ENCODE measurements around the gene IL20RA. TPM values are rescaled to one million over a fixed set of nuclear protein-coding genes. Genes with fewer than 3 reads are reported as not detected.

The IL20RA gene
- total and polyA plus RNA-seq, 3 experiments from 2014 or later = not detected

DNA sequence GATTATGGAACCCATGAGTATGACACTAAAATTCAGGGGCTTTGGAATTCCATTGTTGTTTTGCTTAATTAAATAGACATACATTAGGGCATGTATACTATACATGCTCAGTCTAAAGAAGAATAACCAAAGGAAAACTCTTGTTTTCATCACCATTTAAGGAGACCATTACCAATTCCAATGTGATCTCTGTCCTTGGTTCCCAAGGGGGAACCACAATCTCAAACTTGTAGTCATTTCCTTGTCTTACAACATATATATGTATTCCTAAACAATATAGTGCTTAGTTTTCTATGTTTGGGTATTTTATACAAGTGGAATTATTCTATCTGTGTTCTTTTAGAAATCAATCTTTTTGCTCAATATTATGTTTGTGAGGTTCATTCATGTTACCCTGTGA is 49.2 kb downstream of the IL20RA start:
- ChIA-PET POLR2A (no interaction called here), CTCF (no interaction called here)
- no peaks in the 10 kb centered on the region for H3K36me3 ChIP-seq (ENCODE audit: insufficient read depth, low read length)
- H3K27ac Mint-ChIP-seq = no peak overlapping the region
- H3K4me1 ChIP-seq (ENCODE audit: insufficient read depth, low read length) = no peaks in the 10 kb centered on the region
- DNase-seq = no peak
- no peaks in the 10 kb centered on the region for H3K9me3 ChIP-seq (ENCODE audit: low read length)
- H3K9me3 Mint-ChIP-seq = no peaks in the 10 kb centered on the region
- H3K4me3 ChIP-seq (ENCODE audit: low read length) = no peak overlapping the region
- H3K36me3 Mint-ChIP-seq = no peaks in the 10 kb centered on the region
- H3K27me3 ChIP-seq (ENCODE audit: insufficient read depth, low read length, poor library complexity, severe bottlenecking) = peaks cover 7% of the 10 kb centered on the region
- no peak overlapping the region for H3K4me3 Mint-ChIP-seq
- H3K27ac ChIP-seq (ENCODE audit: low read depth, low read length) = no peak overlapping the region
- peaks cover 29 to 66% of the 10 kb centered on the region in 2 donors for H3K27me3 Mint-ChIP-seq
- H3K4me1 Mint-ChIP-seq = no peaks in the 10 kb centered on the region

DNA sequence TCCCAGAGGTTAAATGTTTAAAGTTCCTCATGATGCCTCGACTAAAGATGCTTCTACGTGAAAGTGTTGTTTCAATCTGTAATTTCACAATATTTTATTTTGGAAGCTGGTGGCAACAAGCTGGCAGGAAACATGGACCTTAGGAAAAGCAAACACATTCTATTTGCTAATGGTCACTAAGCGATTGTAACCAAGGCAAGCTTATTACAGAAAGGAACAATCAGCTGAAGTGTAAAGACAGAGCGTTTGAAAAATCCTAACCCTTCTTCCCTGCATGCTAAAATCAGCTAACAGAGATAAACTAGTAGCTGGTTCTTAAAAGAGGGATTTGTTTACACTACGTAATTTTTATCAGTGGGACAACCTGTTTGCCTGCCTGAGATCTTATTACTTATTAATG is 50.0 kb downstream of the IL20RA start:
- Mint-ChIP-seq H3K9me3 (no peaks in the 10 kb centered on the region), H3K27ac (no peak overlapping the region), H3K4me1 (peaks cover 3 to 7% (median 5%) of the 10 kb centered on the region in 3 donors), H3K4me3 (no peak overlapping the region), H3K27me3 (peaks cover 31 to 68% of the 10 kb centered on the region in 2 donors), H3K36me3 (no peaks in the 10 kb centered on the region)
- CTCF ChIA-PET = no interaction called here
- H3K4me3 ChIP-seq (ENCODE audit: low read length) = no peak overlapping the region
- H3K36me3 ChIP-seq (ENCODE audit: insufficient read depth, low read length) = no peaks in the 10 kb centered on the region
- DNase-seq = no peak
- no peaks in the 10 kb centered on the region for H3K4me1 ChIP-seq (ENCODE audit: insufficient read depth, low read length)
- H3K27me3 ChIP-seq (ENCODE audit: insufficient read depth, low read length, poor library complexity, severe bottlenecking) = peaks cover 14% of the 10 kb centered on the region
- POLR2A ChIA-PET = no interaction called here
- H3K9me3 ChIP-seq (ENCODE audit: low read length) = no peaks in the 10 kb centered on the region
- no peak overlapping the region for H3K27ac ChIP-seq (ENCODE audit: low read depth, low read length)

DNA sequence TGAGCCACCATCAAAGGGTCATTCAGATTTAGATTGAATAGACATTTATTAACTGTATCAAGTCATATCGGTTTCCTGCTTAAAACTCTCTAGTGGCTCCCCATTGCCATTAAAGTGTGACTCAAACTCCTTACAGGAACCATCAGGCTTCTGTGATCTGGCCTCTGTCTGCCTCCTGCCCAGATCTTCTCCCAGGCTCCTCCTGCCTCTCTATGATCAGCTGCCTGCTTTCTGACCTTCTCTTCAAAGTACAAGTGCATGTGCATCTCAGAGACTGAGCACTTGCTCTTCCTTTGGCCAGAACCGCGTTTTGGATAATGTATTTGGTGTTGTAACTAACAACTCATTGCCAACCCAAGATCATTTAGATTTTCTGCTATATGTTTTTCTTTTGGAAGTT is 52.7 kb downstream of the IL20RA start:
- H3K4me3 Mint-ChIP-seq = no peak overlapping the region
- H3K9me3 ChIP-seq (ENCODE audit: low read length) = no peaks in the 10 kb centered on the region
- H3K27ac Mint-ChIP-seq = no peak overlapping the region
- peaks cover 14% of the 10 kb centered on the region for H3K27me3 ChIP-seq (ENCODE audit: insufficient read depth, low read length, poor library complexity, severe bottlenecking)
- H3K4me1 Mint-ChIP-seq = peaks cover 4 to 13% (median 7%) of the 10 kb centered on the region in 3 donors
- no peaks in the 10 kb centered on the region for H3K36me3 ChIP-seq (ENCODE audit: insufficient read depth, low read length)
- H3K4me3 ChIP-seq (ENCODE audit: low read length) = no peak overlapping the region
- POLR2A ChIA-PET = no interaction called here
- no peak for DNase-seq
- no peaks in the 10 kb centered on the region for H3K36me3 Mint-ChIP-seq
- H3K9me3 Mint-ChIP-seq = no peaks in the 10 kb centered on the region
- peaks cover 44 to 73% of the 10 kb centered on the region in 2 donors for H3K27me3 Mint-ChIP-seq
- H3K27ac ChIP-seq (ENCODE audit: low read depth, low read length) = no peak overlapping the region
- H3K4me1 ChIP-seq (ENCODE audit: insufficient read depth, low read length) = no peaks in the 10 kb centered on the region
- CTCF ChIA-PET = no interaction called here

GRCh38 chr6:136991646-136992045 is 53.1 kb downstream of the IL20RA start:
- H3K36me3 Mint-ChIP-seq = no peaks in the 10 kb centered on the region
- H3K27me3 Mint-ChIP-seq = peaks cover 43 to 73% of the 10 kb centered on the region in 2 donors
- H3K9me3 Mint-ChIP-seq = no peaks in the 10 kb centered on the region
- H3K36me3 ChIP-seq (ENCODE audit: insufficient read depth, low read length) = no peaks in the 10 kb centered on the region
- no peak overlapping the region for H3K4me3 Mint-ChIP-seq
- H3K27me3 ChIP-seq (ENCODE audit: insufficient read depth, low read length, poor library complexity, severe bottlenecking) = peaks cover 14% of the 10 kb centered on the region
- no peaks in the 10 kb centered on the region for H3K4me1 ChIP-seq (ENCODE audit: insufficient read depth, low read length)
- ChIA-PET POLR2A (no interaction called here), CTCF (no interaction called here)
- H3K4me3 ChIP-seq (ENCODE audit: low read length) = no peak overlapping the region
- H3K27ac Mint-ChIP-seq = no peak overlapping the region
- H3K27ac ChIP-seq (ENCODE audit: low read depth, low read length) = no peak overlapping the region
- peaks cover 4 to 13% (median 7%) of the 10 kb centered on the region in 3 donors for H3K4me1 Mint-ChIP-seq
- no peaks in the 10 kb centered on the region for H3K9me3 ChIP-seq (ENCODE audit: low read length)
- no peak for DNase-seq

GRCh38 chr6:136990754-136991153 is 54.0 kb downstream of the IL20RA start:
- peaks cover 14% of the 10 kb centered on the region for H3K27me3 ChIP-seq (ENCODE audit: insufficient read depth, low read length, poor library complexity, severe bottlenecking)
- ChIA-PET CTCF (interaction anchor here (2.5 kb wide), 1 partner anchor 22 kb away, joined by 8 read pairs; no protein-coding TSS in a partner anchor), POLR2A (no interaction called here)
- Mint-ChIP-seq H3K9me3 (no peaks in the 10 kb centered on the region), H3K36me3 (no peaks in the 10 kb centered on the region), H3K4me3 (no peak overlapping the region), H3K4me1 (peaks cover 4 to 13% (median 7%) of the 10 kb centered on the region in 3 donors), H3K27me3 (peaks cover 41 to 72% of the 10 kb centered on the region in 2 donors), H3K27ac (no peak overlapping the region)
- DNase-seq = no peak
- no peaks in the 10 kb centered on the region for H3K36me3 ChIP-seq (ENCODE audit: insufficient read depth, low read length)
- no peak overlapping the region for H3K4me3 ChIP-seq (ENCODE audit: low read length)
- H3K4me1 ChIP-seq (ENCODE audit: insufficient read depth, low read length) = no peaks in the 10 kb centered on the region
- H3K27ac ChIP-seq (ENCODE audit: low read depth, low read length) = no peak overlapping the region
- H3K9me3 ChIP-seq (ENCODE audit: low read length) = no peaks in the 10 kb centered on the region

DNA sequence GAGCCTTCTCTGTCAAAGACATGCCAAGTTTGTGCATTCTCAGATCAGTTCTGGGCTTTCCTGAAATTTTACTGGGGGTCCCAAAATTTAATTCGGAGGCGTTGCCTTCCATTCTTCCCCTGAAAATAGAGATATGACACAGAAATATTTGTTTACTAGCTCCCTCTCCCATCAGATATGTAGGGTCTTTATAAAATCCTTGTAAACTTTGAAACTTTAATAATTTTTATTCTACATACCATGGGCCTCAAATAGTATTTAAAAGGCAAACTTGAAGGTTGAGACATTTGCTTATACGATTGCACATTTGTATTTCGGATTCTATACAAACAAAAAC is 54.6 kb downstream of the IL20RA start:
- H3K9me3 Mint-ChIP-seq = no peaks in the 10 kb centered on the region
- DNase-seq = no peak
- H3K27ac ChIP-seq (ENCODE audit: low read depth, low read length) = no peak overlapping the region
- no peaks in the 10 kb centered on the region for H3K9me3 ChIP-seq (ENCODE audit: low read length)
- H3K4me3 ChIP-seq (ENCODE audit: low read length) = no peak overlapping the region
- peak overlapping the region in 2 of 7 donors; percentile 47 to 55 for H3K4me3 Mint-ChIP-seq
- H3K36me3 ChIP-seq (ENCODE audit: insufficient read depth, low read length) = no peaks in the 10 kb centered on the region
- no peak overlapping the region for H3K27ac Mint-ChIP-seq
- ChIA-PET POLR2A (no interaction called here), CTCF (interaction anchor here (1.2 to 2.5 kb wide), 2 partner anchors 11 to 22 kb away, joined by 3 to 8 read pairs; no protein-coding TSS in a partner anchor)
- H3K27me3 ChIP-seq (ENCODE audit: insufficient read depth, low read length, poor library complexity, severe bottlenecking) = peaks cover 14% of the 10 kb centered on the region
- H3K4me1 ChIP-seq (ENCODE audit: insufficient read depth, low read length) = no peaks in the 10 kb centered on the region
- H3K27me3 Mint-ChIP-seq = peaks cover 41 to 69% of the 10 kb centered on the region in 2 donors
- H3K4me1 Mint-ChIP-seq = peaks cover 4 to 13% (median 7%) of the 10 kb centered on the region in 3 donors
- H3K36me3 Mint-ChIP-seq = no peaks in the 10 kb centered on the region

DNA sequence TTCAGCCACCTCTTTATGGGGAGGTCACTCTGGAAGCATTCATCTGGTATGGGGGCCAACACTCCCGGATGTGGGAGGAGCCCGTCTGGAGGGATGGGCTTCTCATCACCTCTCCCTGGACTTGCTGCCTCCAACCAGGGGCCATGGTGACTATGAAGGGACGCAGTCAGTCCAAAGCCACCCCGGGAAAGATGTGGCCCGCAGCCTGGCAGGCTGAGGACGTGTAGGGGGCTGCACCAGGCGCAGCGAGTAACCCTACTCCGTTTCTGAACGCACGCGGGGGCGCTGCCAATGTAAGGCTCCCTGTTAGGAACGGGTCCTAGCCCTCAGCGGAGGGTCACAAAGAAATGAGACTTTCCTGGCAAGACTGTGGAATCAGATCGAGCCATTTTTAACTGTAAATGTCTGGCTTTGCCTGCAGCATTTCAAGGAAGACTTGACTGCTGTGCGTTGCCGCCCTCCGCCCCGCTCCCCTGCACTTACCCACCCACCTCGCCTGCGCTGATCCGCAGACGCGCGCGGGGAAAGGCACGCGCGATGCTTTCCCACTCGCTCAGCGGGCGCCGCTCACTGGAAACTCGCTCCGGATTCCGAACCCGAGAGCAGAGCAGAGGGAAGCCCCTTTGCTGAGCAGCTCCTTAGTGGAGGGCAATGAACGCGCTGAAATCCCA is 55.1 kb downstream of the IL20RA start:
- Histone ChIP-seq H3K36me3 (ENCODE audit: insufficient read depth, low read length) (no peaks in the 10 kb centered on the region), H3K27me3 (ENCODE audit: insufficient read depth, low read length, poor library complexity, severe bottlenecking) (peaks cover 14% of the 10 kb centered on the region), H3K4me3 (ENCODE audit: low read length) (no peak overlapping the region), H3K27ac (ENCODE audit: low read depth, low read length) (no peak overlapping the region), H3K9me3 (ENCODE audit: low read length) (no peaks in the 10 kb centered on the region), H3K4me1 (ENCODE audit: insufficient read depth, low read length) (no peaks in the 10 kb centered on the region)
- Mint-ChIP-seq H3K27me3 (peaks cover 40 to 66% of the 10 kb centered on the region in 2 donors), H3K36me3 (no peaks in the 10 kb centered on the region), H3K9me3 (no peaks in the 10 kb centered on the region), H3K4me1 (peaks cover 4 to 13% (median 7%) of the 10 kb centered on the region in 3 donors), H3K4me3 (peak overlapping the region in 4 of 7 donors; percentile 4 to 55 (median 30)), H3K27ac (peak overlapping the region in 1 of 8 donors; percentile 26)
- POLR2A ChIA-PET = no interaction called here
- CTCF ChIA-PET = interaction anchor here (1.2 to 2.5 kb wide), 2 partner anchors 10 to 21 kb away, joined by 3 to 8 read pairs; no protein-coding TSS in a partner anchor
- no peak for DNase-seq

DNA sequence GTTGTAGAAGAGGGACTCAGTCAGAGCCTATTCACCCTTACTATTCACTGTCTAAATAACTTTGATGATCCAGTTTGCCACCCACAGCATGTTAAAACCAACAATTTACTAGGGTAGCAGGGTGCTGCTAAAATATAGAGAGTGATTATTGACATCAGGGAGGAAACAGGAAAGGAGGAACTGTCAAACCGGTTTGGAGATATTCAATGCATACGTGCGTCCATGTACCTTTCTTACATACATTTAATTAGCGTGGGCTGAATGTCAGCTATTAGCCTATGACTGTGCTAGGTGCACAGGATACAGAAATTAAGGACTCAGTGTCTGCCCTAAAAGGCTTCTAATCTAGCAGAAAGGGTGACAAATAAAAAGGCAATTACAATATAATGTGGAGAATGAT is 57.2 kb downstream of the IL20RA start:
- Histone ChIP-seq H3K36me3 (ENCODE audit: insufficient read depth, low read length) (no peaks in the 10 kb centered on the region), H3K4me3 (ENCODE audit: low read length) (no peak overlapping the region), H3K4me1 (ENCODE audit: insufficient read depth, low read length) (no peaks in the 10 kb centered on the region), H3K27me3 (ENCODE audit: insufficient read depth, low read length, poor library complexity, severe bottlenecking) (peaks cover 14% of the 10 kb centered on the region), H3K27ac (ENCODE audit: low read depth, low read length) (no peak overlapping the region), H3K9me3 (ENCODE audit: low read length) (no peaks in the 10 kb centered on the region)
- POLR2A ChIA-PET = no interaction called here
- Mint-ChIP-seq H3K27me3 (peaks cover 39 to 57% of the 10 kb centered on the region in 2 donors), H3K4me3 (no peak overlapping the region), H3K27ac (no peak overlapping the region), H3K4me1 (peaks cover 4 to 13% (median 7%) of the 10 kb centered on the region in 3 donors), H3K36me3 (no peaks in the 10 kb centered on the region), H3K9me3 (no peaks in the 10 kb centered on the region)
- CTCF ChIA-PET = no interaction called here
- DNase-seq = no peak
